DND-41 (cell line): ENCODE data around the gene JARID2.

Experiments used
- ATAC-seq: fragments of 200-7000 bp; cut with Tn5 transposase; 3 replicates; pipeline ENCODE4 v1.9.1; 2021; ENCODE audit warnings: low read depth; ENCODE audit not compliant: insufficient read depth
- DNase-seq: peaks from one replicate; pipeline ENCODE4 v3.0.0-alpha.2; 2020
- H2AFZ ChIP-seq: 2 replicates; pipeline ENCODE4 v1.6.0; 2012; ENCODE audit warnings: low read depth, low read length
- H3K27ac ChIP-seq: 2 replicates; pipeline ENCODE4 v1.5.1; 2012; ENCODE audit warnings: low read length, inconsistent platforms
- H3K27me3 ChIP-seq: fragments of 200-600 bp; sonication (generic); 2 replicates; pipeline ENCODE4 v1.6.0; 2012; ENCODE audit warnings: low read length, mild to moderate bottlenecking, inconsistent platforms; ENCODE audit not compliant: insufficient read depth, poor library complexity
- H3K36me3 ChIP-seq: 2 replicates; pipeline ENCODE4 v1.5.1; 2012; ENCODE audit warnings: low read length, inconsistent platforms; ENCODE audit not compliant: insufficient read depth
- H3K4me1 ChIP-seq: 2 replicates; pipeline ENCODE4 v1.5.1; 2012; ENCODE audit warnings: mild to moderate bottlenecking, low read length; ENCODE audit not compliant: insufficient read depth
- H3K4me2 ChIP-seq: 2 replicates; pipeline ENCODE4 v1.6.0; 2012; ENCODE audit warnings: mild to moderate bottlenecking, moderate library complexity, low read length, inconsistent platforms; ENCODE audit not compliant: insufficient read depth
- H3K4me3 ChIP-seq, 2 experiments: fragments of 200-600 bp in 1 of 2; shearing (Covaris generic) in 1 of 2; 2 replicates each; pipeline ENCODE4 v1.5.1; 2012 to 2016; ENCODE audit warnings: inconsistent platforms in 2 of 2, low read length in 2 of 2, mild to moderate bottlenecking in 2 of 2, low read depth in 1 of 2, moderate library complexity in 1 of 2
- H3K79me2 ChIP-seq: 2 replicates; pipeline ENCODE4 v1.6.0; 2012; ENCODE audit warnings: low read length, inconsistent platforms; ENCODE audit not compliant: insufficient read depth
- H3K9ac ChIP-seq: 2 replicates; pipeline ENCODE4 v1.6.0; 2012; ENCODE audit warnings: low read depth, mild to moderate bottlenecking, inconsistent platforms, low read length, moderate library complexity
- H3K9me3 ChIP-seq: 2 replicates; pipeline ENCODE4 v1.5.1; 2012; ENCODE audit warnings: low read length, moderate library complexity, mild to moderate bottlenecking, inconsistent platforms; ENCODE audit not compliant: insufficient read depth, severe bottlenecking
- H4K20me1 ChIP-seq: 2 replicates; pipeline ENCODE4 v1.6.0; 2012; ENCODE audit warnings: low read length; ENCODE audit not compliant: insufficient read depth
- CTCF ChIP-seq: IDR thresholded peaks from 2 replicates; pipeline ENCODE4 v1.5.1; 2012; ENCODE audit warnings: borderline replicate concordance, low read length, moderate library complexity, mild to moderate bottlenecking; ENCODE audit not compliant: poor library complexity, severe bottlenecking; ENCODE audit errors: extremely low read depth
- EZH2 ChIP-seq: IDR thresholded peaks from 3 replicates; pipeline ENCODE4 v1.6.1; 2012; ENCODE audit warnings: borderline replicate concordance, low read depth, mild to moderate bottlenecking, moderate library complexity, low read length, inconsistent platforms; ENCODE audit not compliant: severe bottlenecking

The JARID2 gene

GRCh38 chr6:15363523-15364400 lies 117.9 kb downstream of the JARID2 start:
- Histone ChIP-seq H3K4me2 (no peak overlapping the region), H3K27me3 (no peaks in the 10 kb centered on the region), H3K79me2 (peaks cover 82% of the 10 kb centered on the region), H3K9ac (no peak overlapping the region), H2AFZ (no peak overlapping the region), H3K9me3 (no peaks in the 10 kb centered on the region), H3K4me3 (no peak overlapping the region), H3K27ac (no peak overlapping the region), H3K4me1 (peaks cover 4% of the 10 kb centered on the region), H3K36me3 (0 out of 2 replicates have a peak, but pooled peaks cover 2% of the 10 kb centered on the region), H4K20me1 (peaks cover 34% of the 10 kb centered on the region)
- DNase-seq (no peak), ATAC-seq (no peak)
- TF ChIP-seq CTCF (no peak), EZH2 (no peak)

GRCh38 chr6:15364401-15365037 lies 118.7 kb downstream of the JARID2 start:
- peaks cover 81% of the 10 kb centered on the region for H3K79me2 ChIP-seq
- no peak overlapping the region for H3K4me3 ChIP-seq
- DNase-seq: no peak
- H3K27me3 ChIP-seq: no peaks in the 10 kb centered on the region
- H4K20me1 ChIP-seq: peaks cover 32% of the 10 kb centered on the region
- no peak for TF ChIP-seq EZH2
- TF ChIP-seq CTCF: no peak
- H3K4me1 ChIP-seq: peaks cover 4% of the 10 kb centered on the region
- 0 out of 2 replicates have a peak, but pooled peaks cover 2% of the 10 kb centered on the region for H3K36me3 ChIP-seq
- no peak overlapping the region for H3K9ac ChIP-seq
- no peaks in the 10 kb centered on the region for H3K9me3 ChIP-seq
- H3K4me2 ChIP-seq: no peak overlapping the region
- H3K27ac ChIP-seq: no peak overlapping the region
- H2AFZ ChIP-seq: no peak overlapping the region
- ATAC-seq: no peak

- Histone ChIP-seq H3K9me3 (no peaks in the 10 kb centered on the region), H3K4me1 (peaks cover 4% of the 10 kb centered on the region), H3K27me3 (no peaks in the 10 kb centered on the region), H3K79me2 (peaks cover 81% of the 10 kb centered on the region), H2AFZ (no peak overlapping the region), H3K9ac (no peak overlapping the region), H3K4me2 (no peak overlapping the region), H3K27ac (no peak overlapping the region), H3K4me3 (no peak overlapping the region), H3K36me3 (0 out of 2 replicates have a peak, but pooled peaks cover 2% of the 10 kb centered on the region), H4K20me1 (peaks cover 30% of the 10 kb centered on the region)
- ATAC-seq (no peak), DNase-seq (no peak)
- TF ChIP-seq EZH2 (no peak), CTCF (no peak)
Measured at GRCh38 chr6:15365273-15365687, 119.4 kb downstream of the JARID2 start.
